Breast epithelium (tissue), 3 donors: ENCODE results near the gene SAFB2.

Source experiments
- CTCF ChIP-seq, 3 donors: fragments of 450-650 bp; IDR thresholded peaks; one replicate each; pipeline ENCODE4 v1.5.1; 2016 to 2017; ENCODE audit warnings: antibody characterized with exemption in 3 of 3, mild to moderate bottlenecking in 3 of 3, moderate library complexity in 3 of 3
- POLR2A ChIP-seq: fragments of 450-650 bp; IDR thresholded peaks from one replicate; pipeline ENCODE4 v1.6.1; 2016; ENCODE audit warnings: antibody characterized with exemption, mild to moderate bottlenecking, moderate library complexity
- POLR2AphosphoS5 ChIP-seq, 3 donors: sonication (generic); formaldehyde crosslinking; IDR thresholded peaks; one replicate each; pipeline ENCODE4 v1.6.1; 2017; ENCODE audit warnings: antibody characterized with exemption in 3 of 3

- TF ChIP-seq CTCF (IDR thresholded peaks at IDR 0.05) (no peak), POLR2AphosphoS5 (IDR thresholded peaks at IDR 0.05) (no peak), POLR2A (no peak)
Measured at GRCh38 chr19:5588441-5588840, 34.1 kb downstream of the SAFB2 start.
